ENCODE data around the gene BRD1. TPM values are rescaled to one million over a fixed set of nuclear protein-coding genes. Genes with fewer than 3 reads are reported as not detected.

Gene BRD1
- total and polyA plus RNA-seq, 9 of the 15 experiments (the other 6 are each of a cell fraction or from before 2014, with no cell fraction given) = 0.42 to 17.6 (median 5.5) TPM

DNA sequence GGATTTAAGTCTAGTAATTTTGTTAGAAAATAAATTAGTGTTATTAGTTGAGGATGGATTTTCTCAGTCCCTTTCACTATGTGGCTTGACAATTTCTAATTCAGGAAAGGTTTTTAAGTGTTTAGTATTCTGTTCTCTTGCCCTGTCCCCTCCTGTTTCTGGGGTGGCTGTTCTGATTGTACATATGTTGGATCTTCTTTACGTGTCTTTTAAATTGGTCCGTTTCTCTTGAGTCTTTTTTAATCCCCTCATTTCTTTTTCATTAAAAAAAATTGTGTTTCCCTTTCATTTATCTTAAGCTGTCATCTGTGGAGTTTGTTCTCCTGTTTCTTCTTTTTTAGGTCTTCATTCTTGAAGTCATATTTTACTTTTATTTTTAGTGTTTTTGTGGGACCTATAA is 38.5 kb upstream of the BRD1 start:
- intact Hi-C loops (cut with micrococcal nuclease) = no loop called here
- ChIA-PET CTCF (ENCODE audit: low intra/inter-chr PET ratio) (no interaction called here), POLR2A (no interaction called here)
- 22% methylated on average over 2 of the region's 2 CpGs for WGBS (ENCODE audit: insufficient coverage, low coverage, missing lambda C conversion rate)
- H3K36me3 ChIP-seq (ENCODE audit: control insufficient read depth, insufficient read depth, low read length) = peaks cover 5% of the 10 kb centered on the region; the same call in 2 of the 3 replicates
- no peak overlapping the region for H3K4me2 ChIP-seq (ENCODE audit: insufficient read depth, low read length)
- H3K9me3 ChIP-seq (replicated peaks; ENCODE audit: control insufficient read depth, insufficient read depth, low read depth, low read length) = peaks cover 3% of the 10 kb centered on the region
- no peaks in the 10 kb centered on the region; a peak in 2 of 5 replicates for H3K4me1 ChIP-seq (replicated peaks in 1 of 2; ENCODE audit: control insufficient read depth in 2 of 2, insufficient read depth in 2 of 2, low read length in 2 of 2)
- DNase-seq (ENCODE audit: extremely low read depth in 1 of 4, low spot score in 3 of 4) (no peak), FAIRE-seq (no peak), ATAC-seq (no peak)
- H3K27ac ChIP-seq (ENCODE audit: extremely low read depth, low read depth, low read length) = no peak overlapping the region
- TF ChIP-seq MLX (CRISPR knock-in tag; conservative IDR thresholded peaks at IDR 0.05) (no peak), TRIM28 (IDR thresholded peaks at IDR 0.05) (peak; percentile 47; the same call in 1 of the 2 replicates)
- BruUV-seq (replicated peaks) = no TSS peak
- H2AFZ ChIP-seq (ENCODE audit: low read depth, low read length) = no peak overlapping the region
- no peak overlapping the region for H3K9ac ChIP-seq (ENCODE audit: insufficient read depth in 1 of 2, low read depth in 2 of 2, low read length in 2 of 2)
- no peaks in the 10 kb centered on the region for H3K9me1 ChIP-seq (ENCODE audit: control insufficient read depth, insufficient read depth, low read length)
- H4K20me1 ChIP-seq (replicated peaks; ENCODE audit: control insufficient read depth, insufficient read depth, low read length) = no peaks in the 10 kb centered on the region
- H3K27me3 ChIP-seq (ENCODE audit: control insufficient read depth in 2 of 2, insufficient read depth in 2 of 2, low read length in 2 of 2) = no peaks in the 10 kb centered on the region
- H3K79me2 ChIP-seq (ENCODE audit: control insufficient read depth, insufficient read depth, low read length) = peaks cover 84% of the 10 kb centered on the region
- no peak overlapping the region for H3K4me3 ChIP-seq
- in situ Hi-C loops (cut with MboI) = no loop called here

DNA sequence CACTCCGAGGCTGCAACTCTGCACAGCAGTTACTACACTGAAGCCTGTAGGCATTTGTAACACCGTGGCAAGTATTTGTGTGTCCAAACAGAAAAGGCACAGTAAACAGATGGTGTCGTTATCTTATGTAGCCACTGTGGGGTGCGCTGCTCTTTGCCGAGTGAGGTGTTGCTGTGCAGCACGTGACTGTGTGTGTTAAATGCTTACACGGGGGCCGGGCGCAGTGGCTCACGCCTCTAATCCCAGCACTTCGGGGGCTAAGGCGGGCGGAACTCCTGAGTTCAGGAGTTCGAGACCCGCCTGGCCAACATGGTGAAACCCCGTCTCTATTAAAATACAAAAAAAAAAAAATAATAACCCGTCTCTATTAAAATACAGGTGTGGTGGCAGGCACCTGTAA is 37.5 kb upstream of the BRD1 start:
- H3K4me1 ChIP-seq (replicated peaks in 1 of 2; ENCODE audit: control insufficient read depth in 2 of 2, insufficient read depth in 2 of 2, low read length in 2 of 2) = no peaks in the 10 kb centered on the region; a peak in 1 of 5 replicates
- ATAC-seq (no peak), FAIRE-seq (no peak), DNase-seq (ENCODE audit: extremely low read depth in 1 of 4, low spot score in 3 of 4) (no peak)
- no peaks in the 10 kb centered on the region for H3K27me3 ChIP-seq (ENCODE audit: control insufficient read depth in 2 of 2, insufficient read depth in 2 of 2, low read length in 2 of 2)
- H4K20me1 ChIP-seq (replicated peaks; ENCODE audit: control insufficient read depth, insufficient read depth, low read length) = no peaks in the 10 kb centered on the region
- intact Hi-C loops (cut with micrococcal nuclease) (no loop called here), in situ Hi-C loops (cut with MboI) (no loop called here)
- no peaks in the 10 kb centered on the region for H3K9me1 ChIP-seq (ENCODE audit: control insufficient read depth, insufficient read depth, low read length)
- H3K4me2 ChIP-seq (ENCODE audit: insufficient read depth, low read length) = no peak overlapping the region
- no peak overlapping the region for H3K9ac ChIP-seq (ENCODE audit: insufficient read depth in 1 of 2, low read depth in 2 of 2, low read length in 2 of 2)
- H2AFZ ChIP-seq (ENCODE audit: low read depth, low read length) = no peak overlapping the region
- no peak overlapping the region for H3K27ac ChIP-seq (ENCODE audit: extremely low read depth, low read depth, low read length)
- BruUV-seq (replicated peaks) = no TSS peak
- 90% methylated on average over 16 of the region's 17 CpGs for WGBS (ENCODE audit: insufficient coverage, low coverage, missing lambda C conversion rate)
- H3K79me2 ChIP-seq (ENCODE audit: control insufficient read depth, insufficient read depth, low read length) = peaks cover 85% of the 10 kb centered on the region
- CTCF ChIA-PET (ENCODE audit: low intra/inter-chr PET ratio) = no interaction called here
- POLR2A ChIA-PET = no interaction called here
- no peak overlapping the region for H3K4me3 ChIP-seq
- H3K9me3 ChIP-seq (replicated peaks; ENCODE audit: control insufficient read depth, insufficient read depth, low read depth, low read length) = peaks cover 3% of the 10 kb centered on the region
- peaks cover 5% of the 10 kb centered on the region; the same call in 2 of the 3 replicates for H3K36me3 ChIP-seq (ENCODE audit: control insufficient read depth, insufficient read depth, low read length)
- TF ChIP-seq CREB1 (IDR thresholded peaks at IDR 0.05) (no peak), CREB1 (CRISPR knock-in tag; IDR thresholded peaks at IDR 0.05) (no peak), LARP7 (IDR thresholded peaks at IDR 0.05) (no peak), TOE1 (IDR thresholded peaks at IDR 0.05; ENCODE audit: borderline replicate concordance) (no peak), TOE1 (CRISPR knock-in tag; IDR thresholded peaks at IDR 0.05; ENCODE audit: borderline replicate concordance, low read depth) (no peak), CHD2 (IDR thresholded peaks at IDR 0.05; ENCODE audit: low read depth, low read length) (no peak), LEF1 (IDR thresholded peaks at IDR 0.05) (no peak), ZBTB17 (CRISPR knock-in tag; IDR thresholded peaks at IDR 0.05) (no peak), ARID2 (IDR thresholded peaks at IDR 0.05) (no peak)
- TF ChIP-seq, protein P1, sequence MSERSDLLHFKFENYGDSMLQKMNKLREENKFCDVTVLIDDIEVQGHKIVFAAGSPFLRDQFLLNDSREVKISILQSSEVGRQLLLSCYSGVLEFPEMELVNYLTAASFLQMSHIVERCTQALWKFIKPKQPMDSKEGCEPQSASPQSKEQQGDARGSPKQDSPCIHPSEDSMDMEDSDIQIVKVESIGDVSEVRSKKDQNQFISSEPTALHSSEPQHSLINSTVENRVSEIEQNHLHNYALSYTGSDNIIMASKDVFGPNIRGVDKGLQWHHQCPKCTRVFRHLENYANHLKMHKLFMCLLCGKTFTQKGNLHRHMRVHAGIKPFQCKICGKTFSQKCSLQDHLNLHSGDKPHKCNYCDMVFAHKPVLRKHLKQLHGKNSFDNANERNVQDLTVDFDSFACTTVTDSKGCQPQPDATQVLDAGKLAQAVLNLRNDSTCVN (CRISPR knock-in tag; IDR thresholded peaks at IDR 0.05) = no peak

All from K562 (cell line).